Measurements from ENCODE around the gene CDSN.
"Not testable (repeated sequence)": the region's sequence is repeated elsewhere in the genome, so short reads cannot be mapped to it uniquely, and the experiment has no call there.

Gene CDSN

GRCh38 chr6:31120151-31120915 is at the start of gene CDSN:
Gene CDSN, minus strand, starts transcription at chr6:31120446. Its CDS starts 27 bp downstream, at chr6:31120419.
- no peak for DNase-seq

- no peak for DNase-seq
These were observed 49.0 kb upstream of the CDSN start for GRCh38 chr6:31169123-31169857.

- no peak for DNase-seq
These were observed 48.4 kb upstream of the CDSN start for GRCh38 chr6:31168606-31169005.

GRCh38 chr6:31165986-31166385 is 45.7 kb upstream of the CDSN start:
- no peak for DNase-seq

GRCh38 chr6:31165064-31165832 is 45.0 kb upstream of the CDSN start:
- not testable (repeated sequence) for DNase-seq

GRCh38 chr6:31164475-31165063 is 44.3 kb upstream of the CDSN start:
- not testable (repeated sequence) for DNase-seq

- DNase-seq = no peak
These were observed 43.7 kb upstream of the CDSN start for GRCh38 chr6:31163922-31164321.

- no peak for DNase-seq
These were observed 42.4 kb upstream of the CDSN start for GRCh38 chr6:31162463-31163165.

- no peak for DNase-seq
These were observed 41.2 kb upstream of the CDSN start for GRCh38 chr6:31161216-31162126.

- DNase-seq = no peak
These were observed 38.9 kb upstream of the CDSN start for GRCh38 chr6:31158863-31159855.

- DNase-seq = peak; percentile 98 to 99
These were observed 38.1 kb upstream of the CDSN start, which contains the start of gene TCF19 for GRCh38 chr6:31158140-31158862. Gene TCF19, plus strand, starts transcription at chr6:31158589. Its CDS starts 881 bp downstream, at chr6:31159470.

- no peak for DNase-seq
These were observed 37.4 kb upstream of the CDSN start, which contains the start of gene CCHCR1 for GRCh38 chr6:31157513-31158139. Gene CCHCR1, minus strand, starts transcription at chr6:31157802. Its CDS starts 202 bp downstream, at chr6:31157600.

- DNase-seq = no peak
These were observed 36.4 kb upstream of the CDSN start for GRCh38 chr6:31156641-31157040.

- no peak for DNase-seq
These were observed 34.2 kb upstream of the CDSN start for GRCh38 chr6:31154436-31154835.

GRCh38 chr6:31152781-31153180 is 32.5 kb upstream of the CDSN start:
- no peak for DNase-seq

GRCh38 chr6:31149827-31150447 is 29.7 kb upstream of the CDSN start:
- no peak for DNase-seq

GRCh38 chr6:31145386-31145785 is 25.1 kb upstream of the CDSN start:
- DNase-seq = no peak

GRCh38 chr6:31144970-31145340 is 24.7 kb upstream of the CDSN start:
- no peak for DNase-seq

All from SW 1271 (cell line).